Smooth muscle cell (in vitro differentiated cells): ENCODE data around the gene CLEC11A. TPM values are rescaled to one million over a fixed set of nuclear protein-coding genes. Genes with fewer than 3 reads are reported as not detected.

Experiments
- DNase-seq: peaks from one replicate; lab custom pipeline; 2025; ENCODE audit not compliant: unreplicated experiment; lab: John Stamatoyannopoulos, UW
- H2AFZ ChIP-seq: fragments of 200-600 bp; sonication (generic); 2 replicates; pipeline ENCODE4 v1.6.0; 2016; ENCODE audit warnings: antibody characterized with exemption, low read depth, mild to moderate bottlenecking
- H3F3A ChIP-seq: fragments of 200-600 bp; sonication (generic); 2 replicates; pipeline ENCODE4 v1.6.0; 2017; ENCODE audit warnings: antibody characterized with exemption, low read depth
- H3K27ac ChIP-seq: fragments of 200-600 bp; sonication (generic); 2 replicates; pipeline ENCODE4 v1.5.1; 2016; ENCODE audit warnings: low read depth, mild to moderate bottlenecking
- H3K27me3 ChIP-seq: fragments of 200-600 bp; sonication (generic); 2 replicates; pipeline ENCODE4 v1.6.1; 2016; ENCODE audit warnings: low read depth, mild to moderate bottlenecking
- H3K36me3 ChIP-seq: fragments of 200-600 bp; sonication (generic); 2 replicates; pipeline ENCODE4 v1.5.1; 2016; ENCODE audit warnings: low read depth
- H3K4me1 ChIP-seq: fragments of 200-600 bp; sonication (generic); 2 replicates; pipeline ENCODE4 v1.5.1; 2016; ENCODE audit warnings: low read depth
- H3K4me2 ChIP-seq: fragments of 200-600 bp; sonication (generic); 2 replicates; pipeline ENCODE4 v1.6.0; 2016; ENCODE audit warnings: mild to moderate bottlenecking
- H3K4me3 ChIP-seq: fragments of 200-600 bp; sonication (generic); 2 replicates; pipeline ENCODE4 v1.5.1; 2016; ENCODE audit warnings: mild to moderate bottlenecking
- H3K79me2 ChIP-seq: fragments of 200-600 bp; sonication (generic); 2 replicates; pipeline ENCODE4 v1.6.0; 2016; ENCODE audit warnings: low read depth, mild to moderate bottlenecking
- H3K9ac ChIP-seq: fragments of 200-600 bp; sonication (generic); 2 replicates; pipeline ENCODE4 v1.6.0; 2016; ENCODE audit warnings: low read depth
- H3K9me3 ChIP-seq: fragments of 200-600 bp; sonication (generic); replicated peaks from 2 replicates; pipeline ENCODE4 v1.5.1; 2016; ENCODE audit warnings: low read depth
- H4K20me1 ChIP-seq: fragments of 200-600 bp; sonication (generic); 2 replicates; pipeline ENCODE4 v1.6.0; 2016; ENCODE audit warnings: low read depth
- WGBS: methylation state at CpG from one replicate; pipeline ENCODE4 v1.1.7; 2016; ENCODE audit warnings: low lambda C conversion rate; 5-methylcytosine and 5-hydroxymethylcytosine counted together
- polyA plus RNA-seq: library from polyadenylated mRNA; unstranded; fragments of >200 nt; fragmentation: Nextera tagmentation; extraction: Ambion mirVana; gene quantifications from 2 replicates; pipeline ENCODE4 v1.2.1, GENCODE V29; 2016
- total RNA-seq: library from RNA; depleted of rRNA; stranded (reverse); fragments of >200 nt; gene quantifications from 2 replicates; pipeline ENCODE4 v1.2.3, GENCODE V29; 2014
- TF ChIP-seq, protein P1 (sequence below): fragments of 200-600 bp; sonication (generic); IDR thresholded peaks from 2 replicates; pipeline ENCODE4 v1.5.1; 2017; ENCODE audit warnings: borderline replicate concordance, mild to moderate bottlenecking, antibody characterized with exemption; ENCODE audit not compliant: insufficient read depth, poor library complexity, severe bottlenecking

The CLEC11A gene
- total and polyA plus RNA-seq, 2 experiments from 2014 or later, result 48.3 to 155 TPM

DNA sequence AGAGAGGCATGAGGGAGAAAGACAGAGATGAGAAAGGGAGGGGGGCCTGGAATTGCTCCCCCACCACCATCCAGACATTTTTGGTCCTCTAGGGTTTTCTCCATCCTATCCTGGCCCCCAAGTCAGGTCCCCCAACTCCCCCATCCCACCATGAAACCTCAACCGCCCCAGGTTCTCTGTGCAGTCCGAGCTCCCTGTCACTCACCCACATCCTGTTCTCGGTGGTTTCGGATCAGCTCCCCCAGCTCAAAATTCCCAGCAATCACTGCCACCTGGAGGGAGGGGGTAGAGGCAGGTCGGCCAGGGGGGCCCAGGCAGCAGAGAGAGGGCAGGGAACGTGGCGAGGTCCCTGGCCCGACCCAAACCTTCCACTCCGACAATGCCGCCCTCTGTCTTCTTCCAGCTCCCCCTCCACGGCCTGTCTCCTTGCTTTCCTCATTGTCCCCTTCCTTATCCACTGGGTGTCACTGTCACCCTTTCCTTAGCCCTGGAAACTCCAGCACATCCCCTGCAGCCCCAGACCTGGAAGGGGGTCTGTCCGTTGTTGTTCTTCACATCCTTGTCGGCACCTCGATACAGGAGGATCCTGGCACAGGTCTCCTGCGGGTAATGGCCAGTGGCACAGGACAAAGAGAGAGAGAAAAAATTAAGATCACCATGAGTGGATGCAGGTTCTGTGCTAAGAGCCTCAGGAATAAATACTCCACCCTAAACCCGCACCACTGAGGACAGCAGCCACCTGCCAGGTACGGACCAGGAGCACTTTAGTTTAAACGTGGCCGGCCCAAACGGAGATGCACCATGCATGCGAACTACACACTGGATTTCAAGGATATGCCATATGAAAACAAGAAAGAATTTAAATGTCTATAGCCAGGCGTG lies 19.0 kb upstream of the CLEC11A start:
- no peak overlapping the region for H3K9ac ChIP-seq
- H3K27ac ChIP-seq, result no peak overlapping the region
- no peak overlapping the region for H3K4me2 ChIP-seq
- no peaks in the 10 kb centered on the region for H3K4me1 ChIP-seq
- H2AFZ ChIP-seq, result no peak overlapping the region
- 50% methylated on average over 21 of the region's 22 CpGs for WGBS
- no peaks in the 10 kb centered on the region for H3F3A ChIP-seq
- no peak for DNase-seq
- H3K27me3 ChIP-seq, result peaks cover 11% of the 10 kb centered on the region
- TF ChIP-seq, protein P1, sequence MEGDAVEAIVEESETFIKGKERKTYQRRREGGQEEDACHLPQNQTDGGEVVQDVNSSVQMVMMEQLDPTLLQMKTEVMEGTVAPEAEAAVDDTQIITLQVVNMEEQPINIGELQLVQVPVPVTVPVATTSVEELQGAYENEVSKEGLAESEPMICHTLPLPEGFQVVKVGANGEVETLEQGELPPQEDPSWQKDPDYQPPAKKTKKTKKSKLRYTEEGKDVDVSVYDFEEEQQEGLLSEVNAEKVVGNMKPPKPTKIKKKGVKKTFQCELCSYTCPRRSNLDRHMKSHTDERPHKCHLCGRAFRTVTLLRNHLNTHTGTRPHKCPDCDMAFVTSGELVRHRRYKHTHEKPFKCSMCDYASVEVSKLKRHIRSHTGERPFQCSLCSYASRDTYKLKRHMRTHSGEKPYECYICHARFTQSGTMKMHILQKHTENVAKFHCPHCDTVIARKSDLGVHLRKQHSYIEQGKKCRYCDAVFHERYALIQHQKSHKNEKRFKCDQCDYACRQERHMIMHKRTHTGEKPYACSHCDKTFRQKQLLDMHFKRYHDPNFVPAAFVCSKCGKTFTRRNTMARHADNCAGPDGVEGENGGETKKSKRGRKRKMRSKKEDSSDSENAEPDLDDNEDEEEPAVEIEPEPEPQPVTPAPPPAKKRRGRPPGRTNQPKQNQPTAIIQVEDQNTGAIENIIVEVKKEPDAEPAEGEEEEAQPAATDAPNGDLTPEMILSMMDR, result no peak
- H4K20me1 ChIP-seq, result no peaks in the 10 kb centered on the region
- no peaks in the 10 kb centered on the region for H3K79me2 ChIP-seq
- H3K4me3 ChIP-seq, result no peak overlapping the region
- no peaks in the 10 kb centered on the region for H3K36me3 ChIP-seq
- no peaks in the 10 kb centered on the region for H3K9me3 ChIP-seq

DNA sequence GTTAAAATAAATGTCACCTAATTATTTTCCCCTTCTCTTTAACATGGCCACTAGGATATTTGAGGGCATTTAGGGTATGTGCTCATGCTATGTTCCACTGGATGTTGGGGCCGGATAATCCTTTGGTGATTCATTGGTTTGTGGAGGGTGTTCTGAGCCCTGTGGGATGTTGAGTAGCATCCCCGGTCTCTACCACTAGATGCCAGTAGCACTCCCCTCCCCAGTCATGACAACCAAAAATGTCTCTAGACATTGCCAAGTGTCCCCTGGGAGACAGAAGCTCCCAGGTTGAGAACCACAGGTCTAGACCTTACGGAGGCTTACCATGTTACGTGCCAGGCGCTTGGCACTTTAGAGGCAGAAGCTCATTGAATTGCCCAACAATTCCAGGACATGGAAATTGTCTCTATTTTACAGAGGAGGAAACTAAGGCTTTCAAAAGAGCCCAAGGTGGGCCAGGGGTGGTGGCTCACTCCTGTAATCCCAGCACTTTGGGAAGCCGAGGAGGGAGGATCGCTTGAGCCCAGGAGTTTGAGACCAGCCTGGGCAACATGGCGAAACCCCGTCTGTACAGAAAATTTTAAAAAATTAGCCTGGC lies 17.6 kb upstream of the CLEC11A start:
- Histone ChIP-seq H2AFZ (no peak overlapping the region), H3K4me3 (no peak overlapping the region), H3K4me2 (no peak overlapping the region), H3F3A (no peaks in the 10 kb centered on the region), H3K79me2 (no peaks in the 10 kb centered on the region), H3K36me3 (no peaks in the 10 kb centered on the region), H3K9me3 (no peaks in the 10 kb centered on the region), H3K4me1 (no peaks in the 10 kb centered on the region), H4K20me1 (no peaks in the 10 kb centered on the region), H3K27me3 (peaks cover 4% of the 10 kb centered on the region), H3K9ac (no peak overlapping the region), H3K27ac (no peak overlapping the region)
- WGBS, result 44% methylated on average over 9 of the region's 9 CpGs
- DNase-seq, result no peak
- TF ChIP-seq, protein P1, result peak; percentile 56

DNA sequence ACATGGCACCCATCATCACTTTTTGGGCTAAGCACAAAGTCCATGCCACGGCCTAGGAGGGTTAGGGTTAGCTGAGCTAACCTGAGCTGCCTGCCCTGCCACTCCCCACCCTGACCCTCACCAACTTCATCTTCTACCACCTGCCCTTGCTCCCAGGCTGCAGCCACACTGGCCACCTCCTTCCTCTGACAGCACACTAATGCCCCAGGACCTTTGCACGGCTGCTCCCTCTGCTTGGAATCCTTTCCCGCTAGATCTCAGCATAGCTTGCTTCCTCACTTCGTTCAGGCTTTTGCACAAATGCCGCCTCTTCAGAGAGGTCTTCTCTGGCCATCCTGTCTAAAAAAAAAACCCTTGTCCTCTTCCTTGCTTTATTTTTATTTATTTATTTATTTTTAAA lies 16.8 kb upstream of the CLEC11A start:
- H4K20me1 ChIP-seq, result no peaks in the 10 kb centered on the region
- 69% methylated on average over 5 of the region's 5 CpGs for WGBS
- no peak overlapping the region for H3K4me2 ChIP-seq

More for the DNA sequence above, 16.8 kb upstream of the CLEC11A start:
- no peaks in the 10 kb centered on the region for H3K9me3 ChIP-seq
- H3K36me3 ChIP-seq, result no peaks in the 10 kb centered on the region
- no peak overlapping the region for H3K9ac ChIP-seq
- H3K4me1 ChIP-seq, result no peaks in the 10 kb centered on the region
- H2AFZ ChIP-seq, result no peak overlapping the region
- TF ChIP-seq, protein P1, result no peak
- H3K27ac ChIP-seq, result no peak overlapping the region
- no peak for DNase-seq
- no peaks in the 10 kb centered on the region for H3F3A ChIP-seq
- H3K4me3 ChIP-seq, result no peak overlapping the region
- H3K27me3 ChIP-seq, result no peaks in the 10 kb centered on the region
- H3K79me2 ChIP-seq, result no peaks in the 10 kb centered on the region
